T-helper 1 cell (primary cell): Measurements from ENCODE around the gene DPH1.

Source experiments
- DNase-seq, 5 donors: peaks; one replicate each; pipeline ENCODE4 v3.0.0-alpha.2; 2012 to 2020

DPH1 gene

GRCh38 chr17:2062571-2063183 lies 32.7 kb downstream of the DPH1 start:
- no peak for DNase-seq

- no peak for DNase-seq
Observed at GRCh38 chr17:2063261-2064146, 33.6 kb downstream of the DPH1 start.

GRCh38 chr17:2064147-2064489 lies 34.2 kb downstream of the DPH1 start:
- no peak for DNase-seq

- DNase-seq: no peak
Observed at GRCh38 chr17:2064520-2064971, 34.6 kb downstream of the DPH1 start.

GRCh38 chr17:2064980-2065785 lies 35.2 kb downstream of the DPH1 start:
- peak in 1 of 5 donors; percentile 50 for DNase-seq

GRCh38 chr17:2065949-2066400 lies 36.0 kb downstream of the DPH1 start:
- no peak for DNase-seq

GRCh38 chr17:2067048-2067561 lies 37.2 kb downstream of the DPH1 start:
- no peak for DNase-seq

GRCh38 chr17:2067608-2068024 lies 37.7 kb downstream of the DPH1 start:
- no peak for DNase-seq

GRCh38 chr17:2068031-2068518 lies 38.1 kb downstream of the DPH1 start:
- no peak for DNase-seq

GRCh38 chr17:2068519-2069051 lies 38.6 kb downstream of the DPH1 start:
- no peak for DNase-seq

GRCh38 chr17:2070241-2071023 lies 40.5 kb downstream of the DPH1 start:
- DNase-seq: peak in 1 of 5 donors; percentile 92

GRCh38 chr17:2071024-2071385 lies 41.1 kb downstream of the DPH1 start:
- no peak for DNase-seq

- no peak for DNase-seq
Observed at GRCh38 chr17:2071455-2072281, 41.7 kb downstream of the DPH1 start.

GRCh38 chr17:2074919-2075318 lies 45.0 kb downstream of the DPH1 start:
- no peak for DNase-seq

- DNase-seq: no peak
Observed at GRCh38 chr17:2075336-2076086, 45.6 kb downstream of the DPH1 start.

GRCh38 chr17:2076087-2076984 lies 46.4 kb downstream of the DPH1 start:
- no peak for DNase-seq

GRCh38 chr17:2077040-2077439 lies 47.1 kb downstream of the DPH1 start:
- DNase-seq: no peak

- DNase-seq: no peak
Observed at GRCh38 chr17:2081564-2081963, 51.6 kb downstream of the DPH1 start.
